HL-60 (cell line): Measurements from ENCODE around the gene AP1AR.
"Not testable (repeated sequence)": the region's sequence is repeated elsewhere in the genome, so short reads cannot be mapped to it uniquely, and the experiment has no call there.

Source experiments
- DNase-seq, 2 experiments: peaks; one replicate each; pipeline ENCODE4 v3.0.0-alpha.2; 2010 to 2020; ENCODE audit warnings: low read depth in 1 of 2, low spot score in 1 of 2
- H3K27ac ChIP-seq: fragments of 250-450 bp; sonication (Bioruptor Pico); replicated peaks from 2 replicates; pipeline ENCODE4 v1.5.1; 2020; ENCODE audit warnings: mild to moderate bottlenecking, moderate library complexity
- H3K27me3 ChIP-seq: fragments of 250-450 bp; sonication (Bioruptor Pico); 2 replicates; pipeline ENCODE4 v1.5.1; 2021; ENCODE audit warnings: mild to moderate bottlenecking, moderate library complexity; ENCODE audit not compliant: insufficient read depth, poor library complexity, severe bottlenecking
- H3K4me3 ChIP-seq: replicated peaks from 2 replicates; pipeline ENCODE4 v1.5.1; 2011; ENCODE audit warnings: mild to moderate bottlenecking, control low read depth, low read length; ENCODE audit not compliant: insufficient read depth
- CTCF ChIP-seq: IDR thresholded peaks from one replicate; pipeline ENCODE4 v1.5.1; 2011; ENCODE audit warnings: low read length, control low read depth, inconsistent platforms; ENCODE audit not compliant: insufficient read depth
- GABPA ChIP-seq: IDR thresholded peaks from 2 replicates; pipeline ENCODE4 v1.6.1; 2012; ENCODE audit warnings: low read depth
- POLR2AphosphoS5 ChIP-seq: IDR thresholded peaks from 2 replicates; pipeline ENCODE4 v1.6.1; 2012; ENCODE audit warnings: low read depth
- REST ChIP-seq: IDR thresholded peaks from 2 replicates; pipeline ENCODE4 v1.6.1; 2012; ENCODE audit warnings: low read depth; ENCODE audit not compliant: insufficient replicate concordance
- SPI1 ChIP-seq: IDR thresholded peaks from 2 replicates; pipeline ENCODE4 v1.6.1; 2012; ENCODE audit warnings: low read depth, mild to moderate bottlenecking, borderline replicate concordance

The AP1AR gene

DNA sequence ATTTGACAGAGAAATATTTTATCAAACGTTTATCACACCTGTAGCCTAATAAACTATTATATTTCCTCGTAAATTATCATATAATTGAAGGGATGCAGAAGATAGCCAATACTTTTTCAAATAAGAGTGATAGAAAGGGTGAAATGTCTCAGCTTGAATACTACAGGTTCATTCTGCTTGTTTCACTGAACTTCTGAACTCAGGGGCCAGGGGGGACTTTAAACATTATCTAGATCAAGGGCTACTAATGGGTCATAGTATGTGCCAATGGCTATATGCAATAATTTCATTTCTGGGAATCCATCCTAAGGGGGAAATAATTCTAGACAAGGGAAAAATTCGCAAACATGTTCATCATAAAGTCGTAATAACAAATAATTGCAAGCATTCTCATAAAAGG is 68.1 kb downstream of the AP1AR start:
- DNase-seq = no peak
- no peak for TF ChIP-seq CTCF
- no peak for TF ChIP-seq POLR2AphosphoS5
- TF ChIP-seq GABPA = no peak
- no peak for TF ChIP-seq SPI1

GRCh38 chr4:112302320-112303274 is 71.0 kb downstream of the AP1AR start:
- H3K27ac ChIP-seq = no peak overlapping the region
- no peak for TF ChIP-seq POLR2AphosphoS5
- no peak for TF ChIP-seq CTCF
- no peak for TF ChIP-seq GABPA
- TF ChIP-seq REST = no peak
- no peak for TF ChIP-seq SPI1
- no peaks in the 10 kb centered on the region for H3K27me3 ChIP-seq
- no peak for DNase-seq
- H3K4me3 ChIP-seq = no peak overlapping the region

More for the DNA sequence above, 68.1 kb downstream of the AP1AR start:
- no peak overlapping the region for H3K4me3 ChIP-seq
- H3K27me3 ChIP-seq = no peaks in the 10 kb centered on the region
- no peak overlapping the region for H3K27ac ChIP-seq

DNA sequence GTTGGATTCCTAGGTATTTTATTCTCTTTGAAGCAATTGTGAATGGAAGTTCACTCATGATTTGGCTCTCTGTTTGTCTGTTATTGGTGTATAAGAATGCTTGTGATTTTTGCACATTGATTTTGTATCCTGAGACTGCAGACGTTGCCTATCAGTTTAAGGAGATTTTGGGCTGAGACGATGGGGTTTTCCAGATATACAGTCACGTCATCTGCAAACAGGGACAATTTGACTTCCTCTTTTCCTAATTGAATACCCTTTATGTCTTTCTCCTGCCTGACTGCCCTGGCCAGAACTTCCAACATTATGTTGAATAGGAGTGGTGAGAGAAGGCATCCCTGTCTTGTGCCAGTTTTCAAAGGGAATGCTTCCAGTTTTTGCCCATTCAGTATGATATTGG is 73.9 kb downstream of the AP1AR start:
- not testable (repeated sequence) for H3K27ac ChIP-seq

DNA sequence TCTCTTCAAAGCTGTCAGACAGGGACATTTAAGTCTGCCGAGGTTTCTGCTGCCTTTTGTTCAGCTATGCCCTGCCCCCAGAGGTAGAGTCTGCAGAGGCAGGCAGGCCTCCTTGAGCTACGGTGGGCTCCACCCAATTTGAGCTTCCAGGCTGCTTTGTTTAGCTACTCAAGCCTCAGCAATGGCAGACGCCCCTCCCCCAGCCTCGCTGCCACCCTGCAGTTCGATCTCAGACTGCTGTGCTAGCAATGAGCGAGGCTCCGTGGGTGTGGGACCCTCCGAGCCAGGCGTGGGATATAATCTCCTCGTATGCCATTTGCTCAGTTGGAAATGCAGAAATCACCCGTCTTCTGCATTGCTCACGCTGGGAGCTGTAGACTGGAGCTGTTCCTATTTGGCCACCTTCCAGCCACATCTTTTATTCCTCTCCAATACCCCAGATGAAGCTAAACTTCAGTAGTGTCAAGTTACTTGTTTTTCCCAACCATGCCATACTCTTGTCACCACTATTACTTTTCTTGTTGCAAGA is 77.7 kb downstream of the AP1AR start:
- H3K4me3 ChIP-seq, DNase-seq, H3K27me3 ChIP-seq, H3K27ac ChIP-seq: not testable (repeated sequence)

More for the DNA sequence above, 73.9 kb downstream of the AP1AR start:
- not testable (repeated sequence) for DNase-seq, H3K4me3 ChIP-seq, H3K27me3 ChIP-seq

DNA sequence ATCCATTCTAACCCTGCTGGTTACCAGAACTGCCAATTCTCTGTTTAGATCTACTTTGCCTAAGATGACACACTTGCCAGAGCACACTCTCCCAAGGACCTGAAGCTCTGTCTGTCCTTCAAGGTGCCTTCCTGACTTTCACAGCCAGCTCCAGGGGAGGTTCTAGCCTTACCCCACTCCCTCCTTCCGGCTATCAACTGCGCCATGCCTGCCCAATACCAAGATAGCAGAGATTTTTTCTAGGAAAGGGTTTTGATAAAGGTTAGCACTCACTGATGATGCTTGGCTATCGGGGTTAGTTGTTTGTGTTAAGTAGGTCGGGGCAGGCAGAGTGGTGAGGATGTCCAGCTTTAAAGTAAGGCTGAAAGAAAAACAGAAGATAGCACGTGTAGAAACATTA is 79.9 kb downstream of the AP1AR start:
- no peak for TF ChIP-seq POLR2AphosphoS5
- TF ChIP-seq GABPA = no peak
- TF ChIP-seq SPI1 = no peak
- Histone ChIP-seq H3K4me3 (no peak overlapping the region), H3K27ac (no peak overlapping the region; the same call in 1 of the 2 replicates), H3K27me3 (no peaks in the 10 kb centered on the region)
- DNase-seq = no peak

DNA sequence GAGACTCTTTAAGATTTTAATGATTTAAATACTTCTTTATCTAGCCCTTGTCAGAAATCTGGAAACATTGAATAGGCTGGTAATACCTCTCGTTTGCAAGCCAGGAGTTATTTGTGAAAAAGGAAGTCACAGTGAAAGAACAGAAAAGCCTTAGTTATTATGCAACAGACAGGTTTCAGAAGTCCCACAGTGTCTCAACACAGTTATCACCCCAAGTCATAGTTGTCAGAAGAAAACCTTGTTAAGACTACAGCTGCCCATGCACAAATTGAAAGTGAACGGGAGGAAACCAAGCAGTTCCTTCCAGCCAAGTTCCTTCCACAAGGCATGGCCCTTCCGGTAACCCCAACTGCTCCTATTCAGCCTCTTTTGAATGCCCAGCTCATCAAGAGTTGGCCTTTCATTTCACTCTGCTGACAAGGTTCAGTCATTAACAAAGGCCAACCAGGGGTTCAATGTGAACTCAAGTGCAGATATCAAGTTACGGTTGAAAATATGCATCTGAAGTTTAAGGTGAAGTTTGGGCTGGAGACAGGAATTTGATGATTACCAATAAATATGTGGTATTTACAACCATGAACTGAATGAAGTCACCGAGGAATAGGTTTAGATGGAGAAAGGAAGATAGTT is 81.1 kb downstream of the AP1AR start:
- H3K4me3 ChIP-seq = peak overlapping the region; percentile 30
- peak; percentile 79 to 85 for DNase-seq
- no peaks in the 10 kb centered on the region for H3K27me3 ChIP-seq
- TF ChIP-seq SPI1 = peak; percentile 85
- no peak for TF ChIP-seq REST
- TF ChIP-seq GABPA = peak; percentile 36; the same call in 1 of the 2 replicates
- no peak for TF ChIP-seq CTCF
- TF ChIP-seq POLR2AphosphoS5 = 0 out of 2 replicates have a peak, but pooled peaks have one; percentile 18
- peak overlapping the region; percentile 88 for H3K27ac ChIP-seq
